Panc1 (cell line): Measurements from ENCODE around the gene SRRM4. TPM values are rescaled to one million over a fixed set of nuclear protein-coding genes. Genes with fewer than 3 reads are reported as not detected.
A peak's percentile ranks its signal among the peaks of the same experiment; 100 is the strongest.

Source experiments
- ATAC-seq: fragments of 200-7000 bp; cut with Tn5 transposase; 2 replicates; pipeline ENCODE4 v1.9.1; 2020; ENCODE audit warnings: mild to moderate bottlenecking, moderate library complexity
- BruUV-seq: library from RNA; stranded (reverse); fragments of 400-500 nt; replicated peaks from 2 replicates; lab custom pipeline; 2021; lab: Mats Ljungman, UMichigan
- CTCF ChIA-PET: fragments of 300-600 bp; sonication (Branson Sonifier 250); formaldehyde crosslinking; loops from one replicate; lab custom pipeline; 2022; ENCODE audit warnings: antibody characterized with exemption; lab: Charles Lee
- POLR2A ChIA-PET: fragments of 300-600 bp; sonication (Branson Sonifier 250); formaldehyde crosslinking; loops from one replicate; lab custom pipeline; 2022; ENCODE audit warnings: antibody characterized with exemption; lab: Charles Lee
- DNase-seq: peaks from one replicate; pipeline ENCODE4 v3.0.0-alpha.2; 2010; ENCODE audit warnings: low read depth, low spot score
- H3K27ac ChIP-seq: 2 replicates; pipeline ENCODE4 v1.5.1; 2011; ENCODE audit warnings: mild to moderate bottlenecking, low read length, inconsistent platforms
- H3K27me3 ChIP-seq: fragments of 200-500 bp; sonication (Bioruptor generic); 2 replicates; pipeline ENCODE4 v1.6.0; 2014; ENCODE audit warnings: low read length, inconsistent platforms; ENCODE audit not compliant: control insufficient read depth, insufficient read depth
- H3K36me3 ChIP-seq: fragments of 200-500 bp; sonication (Bioruptor generic); 2 replicates; pipeline ENCODE4 v1.5.1; 2014; ENCODE audit warnings: inconsistent platforms, mild to moderate bottlenecking, low read length, moderate library complexity; ENCODE audit not compliant: control insufficient read depth, insufficient read depth
- H3K4me1 ChIP-seq: 2 replicates; pipeline ENCODE4 v1.5.1; 2011; ENCODE audit warnings: inconsistent platforms, mild to moderate bottlenecking, low read length, moderate library complexity; ENCODE audit not compliant: control insufficient read depth, insufficient read depth
- H3K4me3 ChIP-seq, 2 experiments: 2 replicates each; pipeline ENCODE4 v1.5.1; 2011 to 2012; ENCODE audit warnings: low read depth in 2 of 2, low read length in 2 of 2, mild to moderate bottlenecking in 2 of 2, inconsistent platforms in 1 of 2, moderate library complexity in 1 of 2
- H3K9me3 ChIP-seq: fragments of 200-500 bp; sonication (Bioruptor generic); 2 replicates; pipeline ENCODE4 v1.5.1; 2014; ENCODE audit warnings: low read depth, mild to moderate bottlenecking, inconsistent platforms, low read length, moderate library complexity; ENCODE audit not compliant: control insufficient read depth, insufficient read depth
- CTCF ChIP-seq: fragments of 450-650 bp; IDR thresholded peaks from 2 replicates; pipeline ENCODE4 v1.5.1; 2017; ENCODE audit warnings: mild to moderate bottlenecking
- POLR2AphosphoS5 ChIP-seq: IDR thresholded peaks from 2 replicates; pipeline ENCODE4 v1.6.1; 2012; ENCODE audit warnings: mild to moderate bottlenecking, low read depth, low read length, moderate library complexity
- REST ChIP-seq, 2 experiments: IDR thresholded peaks; 2 replicates each; pipeline ENCODE4 v1.6.1; 2011 to 2012; ENCODE audit warnings: low read depth in 2 of 2, control low read depth in 1 of 2, low read length in 1 of 2, mild to moderate bottlenecking in 1 of 2, moderate library complexity in 1 of 2; ENCODE audit not compliant: insufficient read depth in 1 of 2
- SIN3A ChIP-seq: IDR thresholded peaks from 2 replicates; pipeline ENCODE4 v1.6.1; 2012; ENCODE audit warnings: low read depth, mild to moderate bottlenecking, low read length, moderate library complexity, borderline replicate concordance; ENCODE audit not compliant: insufficient read depth
- TCF7L2 ChIP-seq: IDR thresholded peaks from 2 replicates; pipeline ENCODE4 v1.6.1; 2011; ENCODE audit warnings: mild to moderate bottlenecking, low read depth, low read length, inconsistent platforms
- in situ Hi-C: cut with HindIII; loops from 2 replicates; pipeline ENCODE4 v1.10.0; 2016; ENCODE audit warnings: low sequenced_read_pairs, low pct_unique_long_range_greater_than_20kb
- intact Hi-C: fragments of 100-400 bp; cut with micrococcal nuclease; formaldehyde crosslinking; loops from one replicate; pipeline ENCODE4 v1.10.0; 2022; ENCODE audit not compliant: unreplicated experiment
- total RNA-seq: library from RNA; stranded (reverse); gene quantifications from one replicate; pipeline ENCODE4 v1.2.1, GENCODE V29; 2021; ENCODE audit not compliant: unreplicated experiment

SRRM4 gene
- total RNA-seq, 1 experiment from 2014 or later, result not detected

- no TSS peak for BruUV-seq
- intact Hi-C loops, result loop anchor here (10.0 kb wide), 1 partner anchor 442 kb away; no protein-coding TSS in a partner anchor
Observed at GRCh38 chr12:118972982-118973381, 8.4 kb upstream of the SRRM4 start.

GRCh38 chr12:118979763-118980406, 1.5 kb upstream of the SRRM4 start:
- H3K36me3 ChIP-seq, result no peaks in the 10 kb centered on the region
- H3K4me1 ChIP-seq, result no peaks in the 10 kb centered on the region
- no peak overlapping the region for H3K27ac ChIP-seq
- no peaks in the 10 kb centered on the region for H3K9me3 ChIP-seq
- in situ Hi-C loops (no loop called here), intact Hi-C loops (loop anchor here (10.0 kb wide), 1 partner anchor 435 kb away; no protein-coding TSS in a partner anchor)
- DNase-seq, result peak; percentile 20
- TF ChIP-seq POLR2AphosphoS5 (no peak), CTCF (peak; percentile 88)
- H3K27me3 ChIP-seq, result no peaks in the 10 kb centered on the region; the same call in 1 of the 2 replicates
- BruUV-seq, result no TSS peak
- peak; percentile 76; the same call in 1 of the 2 replicates for ATAC-seq
- POLR2A ChIA-PET, result no interaction called here
- H3K4me3 ChIP-seq, result no peak overlapping the region
- CTCF ChIA-PET, result interaction anchor here (0.6 kb wide), 1 partner anchor 426 kb away, joined by 3 read pairs; no protein-coding TSS in a partner anchor

More at GRCh38 chr12:118972982-118973381, 8.4 kb upstream of the SRRM4 start:
- ChIA-PET CTCF (no interaction called here), POLR2A (no interaction called here)
- no peaks in the 10 kb centered on the region for H3K27me3 ChIP-seq
- ATAC-seq, result no peak
- no peaks in the 10 kb centered on the region for H3K36me3 ChIP-seq
- no peak for DNase-seq
- H3K4me3 ChIP-seq, result no peak overlapping the region
- H3K27ac ChIP-seq, result no peak overlapping the region
- no peaks in the 10 kb centered on the region for H3K9me3 ChIP-seq
- in situ Hi-C loops, result no loop called here
- H3K4me1 ChIP-seq, result no peaks in the 10 kb centered on the region
- no peak for TF ChIP-seq TCF7L2
- no peak for TF ChIP-seq REST (IDR thresholded peaks at IDR 0.05; ENCODE audit: insufficient read depth in 1 of 2, low read depth in 2 of 2, low read length in 1 of 2)
- no peak for TF ChIP-seq SIN3A
- TF ChIP-seq POLR2AphosphoS5, result no peak
- TF ChIP-seq CTCF, result no peak
